SKM-1 treated with dmso at 0.1 percent for 144 hours (cell line): ENCODE measurements around the gene PRKD2.
A peak's percentile ranks its signal among the peaks of the same experiment; 100 is the strongest.

ENCODE experiments used
- DNase-seq: peaks from one replicate; lab custom pipeline; 2025; ENCODE audit not compliant: unreplicated experiment; lab: John Stamatoyannopoulos, UW

The PRKD2 gene

GRCh38 chr19:46742926-46743480 is 26.1 kb upstream of the PRKD2 start:
- no peak for DNase-seq

GRCh38 chr19:46741447-46741846 is 24.5 kb upstream of the PRKD2 start:
- DNase-seq: no peak

- DNase-seq: no peak
These were observed 22.4 kb upstream of the PRKD2 start for GRCh38 chr19:46739290-46739771.

- no peak for DNase-seq
These were observed 20.9 kb upstream of the PRKD2 start for GRCh38 chr19:46737761-46738171.

- DNase-seq: no peak
These were observed 20.4 kb upstream of the PRKD2 start for GRCh38 chr19:46737298-46737654.

GRCh38 chr19:46736531-46737297 is 19.8 kb upstream of the PRKD2 start:
- no peak for DNase-seq

GRCh38 chr19:46733690-46734292 is 16.9 kb upstream of the PRKD2 start:
- peak; percentile 33 for DNase-seq

- DNase-seq: peak; percentile 42
These were observed 16.2 kb upstream of the PRKD2 start for GRCh38 chr19:46732966-46733689.

- no peak for DNase-seq
These were observed 15.4 kb upstream of the PRKD2 start for GRCh38 chr19:46732172-46732938.

- no peak for DNase-seq
These were observed 14.7 kb upstream of the PRKD2 start for GRCh38 chr19:46731584-46731983.

GRCh38 chr19:46731007-46731501 is 14.1 kb upstream of the PRKD2 start:
- DNase-seq: peak; percentile 64

- DNase-seq: no peak
These were observed 13.7 kb upstream of the PRKD2 start for GRCh38 chr19:46730595-46730994.

- DNase-seq: no peak
These were observed 13.3 kb upstream of the PRKD2 start for GRCh38 chr19:46730187-46730586.

GRCh38 chr19:46729696-46730095 is 12.8 kb upstream of the PRKD2 start:
- no peak for DNase-seq

GRCh38 chr19:46728693-46729339 is 11.9 kb upstream of the PRKD2 start:
- DNase-seq: no peak

- DNase-seq: no peak
These were observed 11.3 kb upstream of the PRKD2 start for GRCh38 chr19:46728208-46728607.

- no peak for DNase-seq
These were observed 10.8 kb upstream of the PRKD2 start for GRCh38 chr19:46727757-46728156.

- DNase-seq: no peak
These were observed 10.1 kb upstream of the PRKD2 start for GRCh38 chr19:46726971-46727501.

GRCh38 chr19:46726551-46726950 is 9.6 kb upstream of the PRKD2 start:
- no peak for DNase-seq

- DNase-seq: no peak
These were observed 9.0 kb upstream of the PRKD2 start for GRCh38 chr19:46725859-46726393.
